ENCODE results near the gene MICALL2.

The MICALL2 gene

GRCh38 chr7:1407892-1408291, 51.4 kb downstream of the MICALL2 start:
- Histone ChIP-seq H3K9me3 (ENCODE audit: control insufficient read depth in 2 of 2, low read length in 2 of 2) (no peaks in the 10 kb centered on the region), H3K9ac (ENCODE audit: low read depth in 1 of 2, low read length in 2 of 2) (no peak overlapping the region), H3K36me3 (ENCODE audit: control insufficient read depth in 2 of 2, insufficient read depth in 2 of 2, low read length in 2 of 2) (no peaks in the 10 kb centered on the region), H3K4me3 (ENCODE audit: low read length in 2 of 2) (no peak overlapping the region), H3K27ac (ENCODE audit: low read depth in 2 of 2, low read length in 2 of 2) (no peak overlapping the region), H3K4me1 (ENCODE audit: control insufficient read depth in 2 of 2, insufficient read depth in 2 of 2, low read length in 2 of 2) (no peaks in the 10 kb centered on the region), H3K27me3 (ENCODE audit: control insufficient read depth in 2 of 2, insufficient read depth in 2 of 2, low read length in 2 of 2) (peaks cover 14 to 40% of the 10 kb centered on the region in 2 donors)

GRCh38 chr7:1404898-1405548, 54.2 kb downstream of the MICALL2 start:
- Histone ChIP-seq H3K27ac (ENCODE audit: low read depth in 2 of 2, low read length in 2 of 2) (no peak overlapping the region), H3K4me1 (ENCODE audit: control insufficient read depth in 2 of 2, insufficient read depth in 2 of 2, low read length in 2 of 2) (no peaks in the 10 kb centered on the region), H3K9ac (ENCODE audit: low read depth in 1 of 2, low read length in 2 of 2) (no peak overlapping the region), H3K27me3 (ENCODE audit: control insufficient read depth in 2 of 2, insufficient read depth in 2 of 2, low read length in 2 of 2) (peaks cover 11 to 29% of the 10 kb centered on the region in 2 donors), H3K9me3 (ENCODE audit: control insufficient read depth in 2 of 2, low read length in 2 of 2) (peaks cover 6% of the 10 kb centered on the region in 2 donors), H3K36me3 (ENCODE audit: control insufficient read depth in 2 of 2, insufficient read depth in 2 of 2, low read length in 2 of 2) (no peaks in the 10 kb centered on the region), H3K4me3 (ENCODE audit: low read length in 2 of 2) (no peak overlapping the region)

- Histone ChIP-seq H3K27me3 (ENCODE audit: control insufficient read depth in 2 of 2, insufficient read depth in 2 of 2, low read length in 2 of 2) (peaks cover 11 to 29% of the 10 kb centered on the region in 2 donors), H3K9ac (ENCODE audit: low read depth in 1 of 2, low read length in 2 of 2) (no peak overlapping the region), H3K36me3 (ENCODE audit: control insufficient read depth in 2 of 2, insufficient read depth in 2 of 2, low read length in 2 of 2) (no peaks in the 10 kb centered on the region), H3K27ac (ENCODE audit: low read depth in 2 of 2, low read length in 2 of 2) (no peak overlapping the region), H3K4me3 (ENCODE audit: low read length in 2 of 2) (no peak overlapping the region), H3K9me3 (ENCODE audit: control insufficient read depth in 2 of 2, low read length in 2 of 2) (peaks cover 6% of the 10 kb centered on the region in 2 donors), H3K4me1 (ENCODE audit: control insufficient read depth in 2 of 2, insufficient read depth in 2 of 2, low read length in 2 of 2) (no peaks in the 10 kb centered on the region)
Observed at GRCh38 chr7:1404460-1404809, 54.8 kb downstream of the MICALL2 start.

GRCh38 chr7:1403638-1404459, 55.4 kb downstream of the MICALL2 start:
- no peak overlapping the region for H3K4me3 ChIP-seq (ENCODE audit: low read length in 2 of 2)

GRCh38 chr7:1402791-1403637, 56.3 kb downstream of the MICALL2 start:
- H3K9ac ChIP-seq (ENCODE audit: low read depth in 1 of 2, low read length in 2 of 2): no peak overlapping the region
- H3K4me1 ChIP-seq (ENCODE audit: control insufficient read depth in 2 of 2, insufficient read depth in 2 of 2, low read length in 2 of 2): no peaks in the 10 kb centered on the region
- H3K36me3 ChIP-seq (ENCODE audit: control insufficient read depth in 2 of 2, insufficient read depth in 2 of 2, low read length in 2 of 2): no peaks in the 10 kb centered on the region
- peaks cover 6% of the 10 kb centered on the region in 2 donors for H3K9me3 ChIP-seq (ENCODE audit: control insufficient read depth in 2 of 2, low read length in 2 of 2)
- no peak overlapping the region for H3K27ac ChIP-seq (ENCODE audit: low read depth in 2 of 2, low read length in 2 of 2)
- no peak overlapping the region for H3K4me3 ChIP-seq (ENCODE audit: low read length in 2 of 2)
- peaks cover 9 to 21% of the 10 kb centered on the region in 2 donors for H3K27me3 ChIP-seq (ENCODE audit: control insufficient read depth in 2 of 2, insufficient read depth in 2 of 2, low read length in 2 of 2)

More at GRCh38 chr7:1403638-1404459, 55.4 kb downstream of the MICALL2 start:
- Histone ChIP-seq H3K4me1 (ENCODE audit: control insufficient read depth in 2 of 2, insufficient read depth in 2 of 2, low read length in 2 of 2) (no peaks in the 10 kb centered on the region), H3K36me3 (ENCODE audit: control insufficient read depth in 2 of 2, insufficient read depth in 2 of 2, low read length in 2 of 2) (no peaks in the 10 kb centered on the region), H3K9ac (ENCODE audit: low read depth in 1 of 2, low read length in 2 of 2) (no peak overlapping the region), H3K27me3 (ENCODE audit: control insufficient read depth in 2 of 2, insufficient read depth in 2 of 2, low read length in 2 of 2) (peaks cover 11 to 24% of the 10 kb centered on the region in 2 donors), H3K27ac (ENCODE audit: low read depth in 2 of 2, low read length in 2 of 2) (no peak overlapping the region), H3K9me3 (ENCODE audit: control insufficient read depth in 2 of 2, low read length in 2 of 2) (peaks cover 6% of the 10 kb centered on the region in 2 donors)

- peaks cover 6% of the 10 kb centered on the region in 2 donors for H3K9me3 ChIP-seq (ENCODE audit: control insufficient read depth in 2 of 2, low read length in 2 of 2)
- H3K36me3 ChIP-seq (ENCODE audit: control insufficient read depth in 2 of 2, insufficient read depth in 2 of 2, low read length in 2 of 2): no peaks in the 10 kb centered on the region
- no peaks in the 10 kb centered on the region for H3K4me1 ChIP-seq (ENCODE audit: control insufficient read depth in 2 of 2, insufficient read depth in 2 of 2, low read length in 2 of 2)
- no peak overlapping the region for H3K4me3 ChIP-seq (ENCODE audit: low read length in 2 of 2)
- no peak overlapping the region for H3K9ac ChIP-seq (ENCODE audit: low read depth in 1 of 2, low read length in 2 of 2)
- H3K27ac ChIP-seq (ENCODE audit: low read depth in 2 of 2, low read length in 2 of 2): no peak overlapping the region
- peaks cover 9 to 21% of the 10 kb centered on the region in 2 donors for H3K27me3 ChIP-seq (ENCODE audit: control insufficient read depth in 2 of 2, insufficient read depth in 2 of 2, low read length in 2 of 2)
Observed at GRCh38 chr7:1402110-1402790, 57.0 kb downstream of the MICALL2 start.

DNA sequence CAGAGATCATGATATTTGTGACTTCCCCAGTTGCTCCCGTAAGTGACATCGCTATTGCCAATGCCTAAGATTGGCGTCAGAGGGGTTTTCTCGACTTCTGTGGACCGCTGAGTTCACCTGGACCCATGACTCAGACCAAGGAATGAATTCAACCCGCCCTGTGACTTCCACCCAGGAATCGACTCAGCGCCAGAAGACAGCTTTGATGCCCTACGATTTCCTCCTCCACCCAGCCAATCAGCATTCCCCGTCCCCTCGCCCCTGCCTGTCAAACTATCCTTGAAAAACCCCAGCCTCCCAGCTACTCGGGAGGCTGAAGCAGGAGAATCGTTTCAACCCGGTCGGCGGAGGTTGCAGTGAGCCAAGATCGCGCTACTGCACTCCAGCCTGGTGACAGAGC, 58.3 kb downstream of the MICALL2 start:
- no peak overlapping the region for H3K9ac ChIP-seq (ENCODE audit: low read depth in 1 of 2, low read length in 2 of 2)
- no peak overlapping the region for H3K27ac ChIP-seq (ENCODE audit: low read depth in 2 of 2, low read length in 2 of 2)
- H3K4me3 ChIP-seq (ENCODE audit: low read length in 2 of 2): no peak overlapping the region
- H3K4me1 ChIP-seq (ENCODE audit: control insufficient read depth in 2 of 2, insufficient read depth in 2 of 2, low read length in 2 of 2): no peaks in the 10 kb centered on the region
- H3K9me3 ChIP-seq (ENCODE audit: control insufficient read depth in 2 of 2, low read length in 2 of 2): peaks cover 6% of the 10 kb centered on the region in 2 donors
- peaks cover 10 to 16% of the 10 kb centered on the region in 2 donors for H3K27me3 ChIP-seq (ENCODE audit: control insufficient read depth in 2 of 2, insufficient read depth in 2 of 2, low read length in 2 of 2)
- no peaks in the 10 kb centered on the region for H3K36me3 ChIP-seq (ENCODE audit: control insufficient read depth in 2 of 2, insufficient read depth in 2 of 2, low read length in 2 of 2)

DNA sequence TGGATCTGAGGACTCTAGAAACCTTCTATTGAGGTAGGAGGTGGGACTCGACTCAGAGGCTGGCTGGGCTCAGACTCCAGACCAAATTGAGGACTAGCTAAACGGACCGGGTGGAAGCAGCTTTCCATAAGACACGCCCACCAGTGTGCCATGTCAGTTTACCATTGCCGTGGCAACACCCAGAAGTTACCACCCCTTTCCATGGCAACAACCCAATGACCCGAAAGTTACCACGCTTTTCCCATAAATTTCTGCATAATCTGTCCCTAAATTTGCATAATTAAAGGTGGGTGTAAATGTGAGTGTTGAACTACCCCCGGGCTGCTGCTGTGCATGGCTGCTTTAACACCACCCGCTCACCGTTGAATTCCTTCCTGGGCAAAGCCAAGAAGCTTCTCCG, 58.9 kb downstream of the MICALL2 start:
- Histone ChIP-seq H3K9ac (ENCODE audit: low read depth in 1 of 2, low read length in 2 of 2) (no peak overlapping the region), H3K36me3 (ENCODE audit: control insufficient read depth in 2 of 2, insufficient read depth in 2 of 2, low read length in 2 of 2) (no peaks in the 10 kb centered on the region), H3K9me3 (ENCODE audit: control insufficient read depth in 2 of 2, low read length in 2 of 2) (peaks cover 6% of the 10 kb centered on the region in 2 donors), H3K4me1 (ENCODE audit: control insufficient read depth in 2 of 2, insufficient read depth in 2 of 2, low read length in 2 of 2) (no peaks in the 10 kb centered on the region), H3K27me3 (ENCODE audit: control insufficient read depth in 2 of 2, insufficient read depth in 2 of 2, low read length in 2 of 2) (peaks cover 10 to 16% of the 10 kb centered on the region in 2 donors), H3K4me3 (ENCODE audit: low read length in 2 of 2) (no peak overlapping the region), H3K27ac (ENCODE audit: low read depth in 2 of 2, low read length in 2 of 2) (no peak overlapping the region)

DNA sequence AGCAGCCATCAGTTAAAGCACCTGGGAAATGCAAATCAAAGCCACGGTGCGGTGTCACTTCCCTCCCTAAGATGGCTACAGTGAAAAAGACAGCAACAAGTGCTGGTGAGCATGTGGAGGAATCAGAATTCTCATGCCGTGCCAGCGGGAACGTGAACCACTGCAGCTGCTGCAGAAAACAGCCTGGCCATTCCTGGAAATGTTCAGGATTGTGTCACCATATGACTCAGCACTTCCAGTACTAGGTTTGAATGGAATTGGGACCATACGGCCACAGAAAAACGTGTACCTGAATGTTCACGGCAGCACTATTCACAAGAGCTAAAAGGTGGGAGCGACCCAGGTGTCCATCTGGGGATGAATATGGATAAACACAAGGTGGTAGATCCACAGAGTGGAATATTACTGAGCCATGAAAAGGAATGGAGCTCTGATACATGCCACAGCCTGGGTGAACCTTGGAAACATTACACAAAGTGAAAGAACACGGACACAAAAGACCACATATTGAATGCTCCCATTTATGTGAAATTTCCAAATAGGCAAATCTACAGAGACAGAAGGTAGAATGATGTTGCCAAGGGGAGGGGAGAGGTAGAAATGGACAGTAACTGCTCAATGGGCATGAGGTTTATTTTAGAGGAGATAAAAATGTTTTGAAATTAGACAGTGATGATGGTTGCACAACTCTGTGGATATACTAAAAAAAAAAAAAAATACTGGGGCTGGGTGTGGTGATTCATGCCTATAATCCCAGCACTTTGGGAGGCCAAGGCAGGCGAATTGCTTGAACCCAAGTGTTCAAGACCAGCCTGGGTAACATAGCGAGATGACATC, 61.6 kb downstream of the MICALL2 start:
- Histone ChIP-seq H3K27me3 (ENCODE audit: control insufficient read depth in 2 of 2, insufficient read depth in 2 of 2, low read length in 2 of 2) (peaks cover 2 to 7% of the 10 kb centered on the region in 2 donors), H3K36me3 (ENCODE audit: control insufficient read depth in 2 of 2, insufficient read depth in 2 of 2, low read length in 2 of 2) (no peaks in the 10 kb centered on the region), H3K9me3 (ENCODE audit: control insufficient read depth in 2 of 2, low read length in 2 of 2) (peaks cover 6% of the 10 kb centered on the region in 2 donors), H3K4me1 (ENCODE audit: control insufficient read depth in 2 of 2, insufficient read depth in 2 of 2, low read length in 2 of 2) (no peaks in the 10 kb centered on the region), H3K4me3 (ENCODE audit: low read length in 2 of 2) (no peak overlapping the region), H3K27ac (ENCODE audit: low read depth in 2 of 2, low read length in 2 of 2) (no peak overlapping the region), H3K9ac (ENCODE audit: low read depth in 1 of 2, low read length in 2 of 2) (no peak overlapping the region)
